HG02571 (cell line): ENCODE data around the gene PXYLP1.

Experiments used
- ATAC-seq: cut with Tn5 transposase; IDR thresholded peaks from one replicate; pipeline ENCODE4 v1.9.1; 2021; ENCODE audit warnings: mild to moderate bottlenecking, moderate library complexity; ENCODE audit not compliant: unreplicated experiment

Gene PXYLP1

GRCh38 chr3:141342386-141342785 is 110.8 kb downstream of the PXYLP1 start:
- ATAC-seq: no peak

GRCh38 chr3:141343077-141343476 is 111.5 kb downstream of the PXYLP1 start:
- no peak for ATAC-seq

- no peak for ATAC-seq
Measured at GRCh38 chr3:141343865-141344271, 112.2 kb downstream of the PXYLP1 start.
